HepG2 (cell line): Measurements from ENCODE around the gene PCNA. TPM values are rescaled to one million over a fixed set of nuclear protein-coding genes. Genes with fewer than 3 reads are reported as not detected.

ENCODE experiments used
- CHCHD3 ChIP-seq: sonication (generic); formaldehyde crosslinking; IDR thresholded peaks from 2 replicates; pipeline ENCODE4 v1.8.0; 2022; ENCODE audit warnings: mild to moderate bottlenecking, missing genetic modification reagents, moderate library complexity
- CHD4 ChIP-seq: fragments of 200-600 bp; sonication (generic); IDR thresholded peaks from 2 replicates; pipeline ENCODE4 v1.7.0; 2017; ENCODE audit warnings: mild to moderate bottlenecking, low read length, borderline replicate concordance
- ELF4 ChIP-seq: sonication (generic); formaldehyde crosslinking; IDR thresholded peaks from 2 replicates; pipeline ENCODE4 v1.5.0; 2020; ENCODE audit warnings: missing genetic modification reagents, mild to moderate bottlenecking, moderate library complexity, borderline replicate concordance
- GATA4 ChIP-seq: sonication (generic); IDR thresholded peaks from 2 replicates; pipeline ENCODE4 v1.6.1; 2016; ENCODE audit warnings: antibody characterized with exemption, low read depth, borderline replicate concordance
- HDAC6 ChIP-seq: fragments of 200-600 bp; sonication (generic); IDR thresholded peaks from 2 replicates; pipeline ENCODE4 v1.7.0; 2017; ENCODE audit warnings: mild to moderate bottlenecking, antibody characterized with exemption, low read length, low read depth
- HOMEZ ChIP-seq: IDR thresholded peaks from 2 replicates; pipeline ENCODE4 v1.6.1; 2016; ENCODE audit warnings: low read depth
- MAFG ChIP-seq: sonication (generic); formaldehyde crosslinking; IDR thresholded peaks from 2 replicates; pipeline ENCODE4 v1.5.1; 2020; ENCODE audit warnings: mild to moderate bottlenecking, missing genetic modification reagents
- MAX ChIP-seq: IDR thresholded peaks from 2 replicates; pipeline ENCODE4 v1.6.1; 2012; ENCODE audit warnings: inconsistent platforms
- NFRKB ChIP-seq: fragments of 450-650 bp; IDR thresholded peaks from 2 replicates; pipeline ENCODE4 v1.6.1; 2017
- SCMH1 ChIP-seq: sonication (generic); formaldehyde crosslinking; IDR thresholded peaks from 2 replicates; pipeline ENCODE4 v1.9.0; 2021; ENCODE audit warnings: missing genetic modification reagents, mild to moderate bottlenecking, borderline replicate concordance
- SMC3 ChIP-seq: IDR thresholded peaks from 2 replicates; pipeline ENCODE4 v1.6.1; 2011; ENCODE audit warnings: low read length, improper control_type of control experiment
- SP1 ChIP-seq, 2 experiments: fragments of 450-650 bp in 1 of 2; sonication (generic) in 1 of 2; formaldehyde crosslinking in 1 of 2; IDR thresholded peaks; 2 replicates each; pipeline versions ENCODE4 v1.4.0 to v1.6.1; 2016 to 2020; ENCODE audit warnings: missing genetic modification reagents in 1 of 2
- TCF7L2 ChIP-seq: IDR thresholded peaks from 2 replicates; pipeline ENCODE4 v1.6.1; 2011; ENCODE audit warnings: mild to moderate bottlenecking, low read depth, low read length, moderate library complexity
- TFDP1 ChIP-seq: IDR thresholded peaks from 2 replicates; pipeline ENCODE4 v1.6.1; 2016; ENCODE audit warnings: missing compliant biosample characterization, missing genetic modification reagents, borderline replicate concordance
- ZBTB2 ChIP-seq: sonication (generic); formaldehyde crosslinking; IDR thresholded peaks from 2 replicates; pipeline ENCODE4 v1.8.0; 2022; ENCODE audit warnings: low read depth, missing genetic modification reagents
- ZNF501 ChIP-seq: sonication (generic); formaldehyde crosslinking; IDR thresholded peaks from 2 replicates; pipeline ENCODE4 v1.5.1; 2020; ENCODE audit warnings: mild to moderate bottlenecking, moderate library complexity, missing genetic modification reagents
- ZNF557 ChIP-seq: sonication (generic); formaldehyde crosslinking; IDR thresholded peaks from 2 replicates; pipeline ENCODE4 v1.4.0; 2020; ENCODE audit warnings: missing genetic modification reagents
- ZNF615 ChIP-seq: sonication (generic); formaldehyde crosslinking; IDR thresholded peaks from 2 replicates; pipeline ENCODE4 v1.5.0; 2020; ENCODE audit warnings: mild to moderate bottlenecking, missing genetic modification reagents, borderline replicate concordance
- ZNF644 ChIP-seq: IDR thresholded peaks from 2 replicates; pipeline ENCODE4 v1.6.1; 2016; ENCODE audit warnings: low read depth
- ZNF704 ChIP-seq: sonication (generic); formaldehyde crosslinking; IDR thresholded peaks from 2 replicates; pipeline ENCODE4 v1.8.1; 2023; ENCODE audit warnings: mild to moderate bottlenecking, inconsistent platforms, moderate library complexity, missing genetic modification reagents, borderline replicate concordance
- ZSCAN29 ChIP-seq: sonication (generic); formaldehyde crosslinking; conservative IDR thresholded peaks from 2 replicates; pipeline ENCODE4 v1.4.0; 2020; ENCODE audit warnings: mild to moderate bottlenecking, missing genetic modification reagents
- ZSCAN31 ChIP-seq: sonication (generic); formaldehyde crosslinking; IDR thresholded peaks from 2 replicates; pipeline ENCODE4 v1.5.0; 2020; ENCODE audit warnings: low read depth, mild to moderate bottlenecking, missing genetic modification reagents
- polyA plus RNA-seq, 8 experiments: library from polyadenylated mRNA; depleted of rRNA in 3 of 8; stranded (reverse) in 7 of 8; unstranded in 1 of 8; fragments of >200 nt; fragmentation: Illumina TruSeq in 4 of 8; extraction: Trizol in 4 of 8; gene quantifications; 2 replicates each; pipeline versions ENCODE4 v1.2.1 to v1.2.3, GENCODE V29; 2011 to 2016; ENCODE audit warnings: low read depth in 4 of 8, missing spikeins in 1 of 8, mixed read lengths in 1 of 8; ENCODE audit not compliant: insufficient read depth in 1 of 8
- total RNA-seq, 5 experiments: library from RNA; depleted of rRNA; stranded (reverse); fragments of >200 nt; fragmentation: Illumina TruSeq; extraction: Trizol; gene quantifications; 2 replicates each; pipeline ENCODE4 v1.2.3, GENCODE V29; 2016; ENCODE audit warnings: low read depth in 1 of 5
- TF ChIP-seq, protein P1 (sequence below): sonication (generic); formaldehyde crosslinking; IDR thresholded peaks from 2 replicates; pipeline ENCODE4 v1.4.0; 2020; ENCODE audit warnings: mild to moderate bottlenecking, missing genetic modification reagents
- TF ChIP-seq, protein P2 (sequence below): IDR thresholded peaks from 2 replicates; pipeline ENCODE4 v1.6.1; 2012; ENCODE audit warnings: low read depth, low read length, improper control_type of control experiment

Gene PCNA
- total and polyA plus RNA-seq, 2 of the 13 experiments (the other 11 are each of a cell fraction or from before 2014, with no cell fraction given): 229 to 655 TPM

GRCh38 chr20:5153152-5153467 is 33.4 kb upstream of the PCNA start (continued):
- TF ChIP-seq SCMH1 (CRISPR knock-in tag) (no peak), CHD4 (no peak; the same call in 1 of the 2 replicates), ZSCAN29 (CRISPR knock-in tag) (peak; percentile 89), ZNF557 (CRISPR knock-in tag) (no peak), MAFG (CRISPR knock-in tag) (no peak), ZSCAN31 (no peak), ELF4 (CRISPR knock-in tag) (no peak), CHCHD3 (no peak), HOMEZ (CRISPR knock-in tag) (no peak; the same call in 1 of the 2 replicates), NFRKB (no peak), ZNF615 (peak; percentile 3; the same call in 1 of the 2 replicates), ZNF704 (CRISPR knock-in tag) (no peak), GATA4 (no peak), SMC3 (peak; percentile 59), ZNF501 (CRISPR knock-in tag) (no peak), ZNF644 (CRISPR knock-in tag) (peak; percentile 7; the same call in 1 of the 2 replicates), ZBTB2 (no peak), HDAC6 (0 out of 2 replicates have a peak, but pooled peaks have one; percentile 18), TFDP1 (CRISPR knock-in tag) (no peak), SP1 (IDR thresholded peaks at IDR 0.05) (no peak), SP1 (CRISPR knock-in tag; IDR thresholded peaks at IDR 0.05) (no peak), MAX (no peak), TCF7L2 (no peak)
- TF ChIP-seq, protein P1, sequence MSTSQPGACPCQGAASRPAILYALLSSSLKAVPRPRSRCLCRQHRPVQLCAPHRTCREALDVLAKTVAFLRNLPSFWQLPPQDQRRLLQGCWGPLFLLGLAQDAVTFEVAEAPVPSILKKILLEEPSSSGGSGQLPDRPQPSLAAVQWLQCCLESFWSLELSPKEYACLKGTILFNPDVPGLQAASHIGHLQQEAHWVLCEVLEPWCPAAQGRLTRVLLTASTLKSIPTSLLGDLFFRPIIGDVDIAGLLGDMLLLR: no peak
- TF ChIP-seq, protein P2, sequence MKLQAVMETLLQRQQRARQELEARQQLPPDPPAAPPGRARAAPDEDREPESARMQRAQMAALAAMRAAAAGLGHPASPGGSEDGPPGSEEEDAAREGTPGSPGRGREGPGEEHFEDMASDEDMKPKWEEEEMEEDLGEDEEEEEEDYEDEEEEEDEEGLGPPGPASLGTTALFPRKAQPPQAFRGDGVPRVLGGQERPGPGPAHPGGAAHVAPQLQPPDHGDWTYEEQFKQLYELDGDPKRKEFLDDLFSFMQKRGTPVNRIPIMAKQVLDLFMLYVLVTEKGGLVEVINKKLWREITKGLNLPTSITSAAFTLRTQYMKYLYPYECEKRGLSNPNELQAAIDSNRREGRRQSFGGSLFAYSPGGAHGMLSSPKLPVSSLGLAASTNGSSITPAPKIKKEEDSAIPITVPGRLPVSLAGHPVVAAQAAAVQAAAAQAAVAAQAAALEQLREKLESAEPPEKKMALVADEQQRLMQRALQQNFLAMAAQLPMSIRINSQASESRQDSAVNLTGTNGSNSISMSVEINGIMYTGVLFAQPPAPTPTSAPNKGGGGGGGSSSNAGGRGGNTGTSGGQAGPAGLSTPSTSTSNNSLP: no peak; the same call in 1 of the 2 replicates
